Colonic mucosa (tissue), 4 donors: Measurements from ENCODE around the gene OTOGL. TPM values are rescaled to one million over a fixed set of nuclear protein-coding genes. Genes with fewer than 3 reads are reported as not detected.

Experiments
- DNase-seq: peaks from one replicate; pipeline ENCODE4 v3.0.0-alpha.2; 2020
- H3K27ac ChIP-seq: fragments of 200-600 bp; one replicate; pipeline ENCODE4 v1.8.0; 2021
- H3K27me3 ChIP-seq: fragments of 200-600 bp; one replicate; pipeline ENCODE4 v1.8.0; 2021
- H3K36me3 ChIP-seq: fragments of 200-600 bp; one replicate; pipeline ENCODE4 v1.8.0; 2021
- H3K4me1 ChIP-seq: fragments of 200-600 bp; one replicate; pipeline ENCODE4 v1.8.0; 2021; ENCODE audit warnings: mild to moderate bottlenecking
- H3K4me3 ChIP-seq: fragments of 200-600 bp; one replicate; pipeline ENCODE4 v1.8.0; 2021
- H3K9ac ChIP-seq, 2 donors: one replicate each; pipeline ENCODE4 v1.7.0; 2013; ENCODE audit warnings: control low read depth in 2 of 2, low read depth in 2 of 2, low read length in 2 of 2
- H3K9me3 ChIP-seq: fragments of 200-600 bp; one replicate; pipeline ENCODE4 v1.8.0; 2021
- intact Hi-C: fragments of 100-400 bp; cut with DNase I; formaldehyde crosslinking; loops from one replicate; pipeline ENCODE4 v1.14.1; 2022
- total RNA-seq, 2 donors: library from RNA; stranded (reverse); fragmentation: NEBNext Ultra II Directional in 1 of 2; extraction: Animal tissue kit (Norgen Biotek cat#: 25700) in 1 of 2; gene quantifications; one replicate each; pipeline ENCODE4 v1.2.1, GENCODE V29; 2021
- TF ChIP-seq, protein P1 (sequence below): fragments of 200-600 bp; IDR thresholded peaks from one replicate; pipeline ENCODE4 v1.8.0; 2022; ENCODE audit warnings: antibody characterized with exemption, mild to moderate bottlenecking
- donor health status: healthy.
- donor health status: DM: no; HTN: no; CAD: no.
- donor health status: DM: no; HTN: no; CAD: no.

The OTOGL gene
- total RNA-seq, 2 donors from 2014 or later = 0.08 to 0.27 TPM

DNA sequence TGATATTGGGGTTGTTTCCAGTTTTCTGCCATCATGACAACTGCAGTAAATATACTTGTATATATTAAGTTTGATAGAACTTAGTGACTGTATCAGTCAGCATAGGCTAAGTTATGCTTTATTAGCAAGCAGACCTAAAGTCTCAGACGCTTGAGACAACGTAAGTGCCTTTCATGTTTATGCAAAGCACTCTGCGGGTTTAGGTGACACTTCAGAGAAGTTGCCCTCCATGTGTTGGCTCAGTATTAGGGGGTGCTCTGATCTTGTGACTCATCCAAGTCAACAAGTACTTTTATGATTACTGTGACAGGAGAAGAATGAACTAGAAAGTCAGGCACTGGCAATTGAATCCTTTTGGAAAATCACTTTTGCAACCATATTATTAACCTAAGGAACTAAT lies 13.3 kb upstream of the OTOGL start:
- no peaks in the 10 kb centered on the region for H3K4me1 ChIP-seq
- no peaks in the 10 kb centered on the region for H3K27me3 ChIP-seq
- intact Hi-C loops = no loop called here
- TF ChIP-seq, protein P1, sequence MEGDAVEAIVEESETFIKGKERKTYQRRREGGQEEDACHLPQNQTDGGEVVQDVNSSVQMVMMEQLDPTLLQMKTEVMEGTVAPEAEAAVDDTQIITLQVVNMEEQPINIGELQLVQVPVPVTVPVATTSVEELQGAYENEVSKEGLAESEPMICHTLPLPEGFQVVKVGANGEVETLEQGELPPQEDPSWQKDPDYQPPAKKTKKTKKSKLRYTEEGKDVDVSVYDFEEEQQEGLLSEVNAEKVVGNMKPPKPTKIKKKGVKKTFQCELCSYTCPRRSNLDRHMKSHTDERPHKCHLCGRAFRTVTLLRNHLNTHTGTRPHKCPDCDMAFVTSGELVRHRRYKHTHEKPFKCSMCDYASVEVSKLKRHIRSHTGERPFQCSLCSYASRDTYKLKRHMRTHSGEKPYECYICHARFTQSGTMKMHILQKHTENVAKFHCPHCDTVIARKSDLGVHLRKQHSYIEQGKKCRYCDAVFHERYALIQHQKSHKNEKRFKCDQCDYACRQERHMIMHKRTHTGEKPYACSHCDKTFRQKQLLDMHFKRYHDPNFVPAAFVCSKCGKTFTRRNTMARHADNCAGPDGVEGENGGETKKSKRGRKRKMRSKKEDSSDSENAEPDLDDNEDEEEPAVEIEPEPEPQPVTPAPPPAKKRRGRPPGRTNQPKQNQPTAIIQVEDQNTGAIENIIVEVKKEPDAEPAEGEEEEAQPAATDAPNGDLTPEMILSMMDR = no peak
- H3K4me3 ChIP-seq = no peak overlapping the region
- H3K9ac ChIP-seq = no peak overlapping the region
- no peaks in the 10 kb centered on the region for H3K36me3 ChIP-seq
- DNase-seq = no peak
- no peaks in the 10 kb centered on the region for H3K9me3 ChIP-seq
- H3K27ac ChIP-seq = no peak overlapping the region

DNA sequence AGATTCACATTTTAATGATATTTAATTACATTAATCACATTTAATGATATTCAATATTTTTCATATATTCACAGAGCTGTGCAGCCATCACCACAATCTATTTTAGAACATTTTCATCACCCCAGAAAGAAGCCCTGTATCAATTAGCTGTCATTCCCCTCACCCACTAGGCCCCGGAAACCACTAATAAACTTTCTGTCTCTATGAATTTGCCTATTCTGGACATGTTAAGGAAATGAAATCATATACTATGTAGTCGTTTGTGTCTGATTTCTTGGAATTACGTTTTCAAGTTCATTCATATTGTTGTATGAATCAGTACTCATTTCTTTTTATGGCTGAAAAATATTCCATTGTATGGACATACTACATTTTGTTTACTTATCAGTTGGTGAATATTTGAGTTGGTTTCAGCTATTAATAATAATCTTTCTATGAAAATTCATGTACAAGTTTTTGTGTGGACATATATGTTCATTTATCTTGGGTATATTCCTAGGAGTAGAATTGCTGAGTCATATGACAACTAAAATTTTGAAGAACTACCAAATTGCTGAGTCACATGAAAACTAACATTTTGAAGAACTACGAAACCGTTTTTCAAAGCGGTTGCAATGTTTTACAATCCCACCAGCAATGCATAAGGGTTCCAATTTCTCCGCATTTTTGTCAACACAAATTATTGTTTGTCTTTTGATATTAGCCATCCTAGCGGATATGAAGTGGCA lies 11.7 kb upstream of the OTOGL start:
- DNase-seq = no peak
- no peaks in the 10 kb centered on the region for H3K4me1 ChIP-seq
- no peak overlapping the region for H3K4me3 ChIP-seq
- no peaks in the 10 kb centered on the region for H3K36me3 ChIP-seq
- H3K9ac ChIP-seq = no peak overlapping the region
- H3K27me3 ChIP-seq = no peaks in the 10 kb centered on the region
- TF ChIP-seq, protein P1 = no peak
- no peaks in the 10 kb centered on the region for H3K9me3 ChIP-seq
- intact Hi-C loops = no loop called here
- no peak overlapping the region for H3K27ac ChIP-seq

DNA sequence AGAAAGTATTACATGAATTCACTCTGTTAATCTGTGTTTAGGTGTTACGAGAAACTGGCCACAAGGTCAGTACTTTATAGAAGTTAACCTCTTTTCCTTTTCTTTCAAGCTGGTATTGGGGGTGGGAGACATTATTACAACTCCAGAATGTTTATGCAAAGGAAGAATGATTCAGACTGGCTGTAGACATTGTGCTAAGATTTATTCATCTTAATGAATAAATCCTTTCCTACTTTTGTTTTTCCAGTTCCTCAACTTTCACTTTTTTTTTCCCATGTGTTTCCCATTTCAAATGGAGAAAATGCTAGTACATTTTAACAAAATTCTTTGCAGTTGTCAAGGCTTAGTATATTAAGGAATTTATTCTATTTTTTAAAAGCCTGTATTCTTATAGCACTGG lies 1.3 kb downstream of the OTOGL start:
- Histone ChIP-seq H3K9ac (no peak overlapping the region), H3K27me3 (no peaks in the 10 kb centered on the region), H3K27ac (no peak overlapping the region), H3K36me3 (no peaks in the 10 kb centered on the region), H3K4me1 (no peaks in the 10 kb centered on the region), H3K9me3 (no peaks in the 10 kb centered on the region), H3K4me3 (no peak overlapping the region)
- no peak for DNase-seq
- intact Hi-C loops = no loop called here
- TF ChIP-seq, protein P1 = no peak

DNA sequence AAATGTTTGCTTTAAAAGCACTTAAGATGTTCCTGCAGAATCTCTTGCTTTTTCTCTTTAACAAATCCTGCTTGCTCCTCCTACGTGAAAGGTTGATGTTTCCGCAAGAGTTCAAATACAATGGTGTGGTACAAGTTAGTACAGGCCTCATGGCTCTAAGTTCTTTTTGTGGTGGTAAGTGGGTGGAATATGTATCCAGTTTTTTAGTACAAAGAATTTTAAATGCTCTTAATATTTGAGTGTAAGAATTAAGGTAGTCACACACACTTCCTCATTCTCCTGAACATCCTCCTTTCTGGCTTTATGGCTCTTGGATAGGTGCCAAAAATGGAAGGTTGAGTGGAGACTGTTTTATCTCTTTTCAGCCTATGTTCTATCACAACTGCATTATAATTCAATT lies 1.8 kb downstream of the OTOGL start:
- Histone ChIP-seq H3K9me3 (no peaks in the 10 kb centered on the region), H3K27ac (no peak overlapping the region), H3K27me3 (no peaks in the 10 kb centered on the region), H3K4me3 (no peak overlapping the region), H3K9ac (no peak overlapping the region), H3K36me3 (no peaks in the 10 kb centered on the region), H3K4me1 (no peaks in the 10 kb centered on the region)
- intact Hi-C loops = no loop called here
- no peak for DNase-seq
- TF ChIP-seq, protein P1 = no peak

DNA sequence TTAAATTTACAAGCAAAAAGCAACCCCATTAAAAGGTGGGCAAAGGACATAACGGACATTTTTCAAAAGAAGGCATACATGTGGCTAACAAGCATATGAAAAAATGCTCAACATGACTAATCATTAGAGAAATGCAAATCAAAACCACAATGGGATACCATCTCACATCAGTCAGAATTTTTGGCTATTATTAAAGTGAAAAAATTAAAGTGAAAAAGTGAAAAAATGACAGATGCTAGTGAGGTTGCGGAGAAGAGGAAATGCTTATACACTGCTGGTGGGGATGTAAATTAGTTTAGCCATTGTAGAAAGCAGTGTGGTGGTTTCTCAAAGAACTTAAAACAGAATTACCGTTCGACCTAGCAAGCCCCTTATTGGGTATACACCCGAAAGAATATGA lies 7.9 kb downstream of the OTOGL start:
- Histone ChIP-seq H3K9ac (no peak overlapping the region), H3K4me1 (no peaks in the 10 kb centered on the region), H3K27me3 (no peaks in the 10 kb centered on the region), H3K36me3 (no peaks in the 10 kb centered on the region), H3K4me3 (no peak overlapping the region), H3K9me3 (no peaks in the 10 kb centered on the region), H3K27ac (no peak overlapping the region)
- intact Hi-C loops = no loop called here
- TF ChIP-seq, protein P1 = no peak
- no peak for DNase-seq
